BLaER1 (cell line): ENCODE data around the gene PAQR7.

Experiments
- H3K27ac ChIP-seq: shearing (Covaris generic); formaldehyde crosslinking; 2 replicates; pipeline ENCODE4 v1.8.1; 2022
- H3K27me3 ChIP-seq: shearing (Covaris generic); formaldehyde crosslinking; 2 replicates; pipeline ENCODE4 v1.8.1; 2022
- H3K36me3 ChIP-seq: shearing (Covaris generic); formaldehyde crosslinking; 2 replicates; pipeline ENCODE4 v1.8.1; 2022
- H3K4me1 ChIP-seq: shearing (Covaris generic); formaldehyde crosslinking; 2 replicates; pipeline ENCODE4 v1.8.1; 2022
- H3K4me2 ChIP-seq: shearing (Covaris generic); formaldehyde crosslinking; 2 replicates; pipeline ENCODE4 v1.8.1; 2022
- H3K4me3 ChIP-seq: shearing (Covaris generic); formaldehyde crosslinking; 2 replicates; pipeline ENCODE4 v1.8.1; 2022
- H3K9ac ChIP-seq: shearing (Covaris generic); formaldehyde crosslinking; 2 replicates; pipeline ENCODE4 v1.8.1; 2022
- H3K9me3 ChIP-seq: shearing (Covaris generic); formaldehyde crosslinking; 2 replicates; pipeline ENCODE4 v1.8.1; 2022
- H4K20me1 ChIP-seq: shearing (Covaris generic); formaldehyde crosslinking; 2 replicates; pipeline ENCODE4 v1.8.1; 2022
- Cebpa-rat ChIP-seq: shearing (Covaris generic); IDR thresholded peaks from 2 replicates; pipeline ENCODE4 v1.8.1; 2022

PAQR7 gene

GRCh38 chr1:25869909-25870606 is 5.5 kb downstream of the PAQR7 start:
- H3K9me3 ChIP-seq: no peaks in the 10 kb centered on the region

GRCh38 chr1:25867210-25867991 is 8.1 kb downstream of the PAQR7 start:
- Histone ChIP-seq H3K4me1 (peaks cover 35% of the 10 kb centered on the region), H3K27ac (no peak overlapping the region), H3K4me3 (no peak overlapping the region), H3K9me3 (no peaks in the 10 kb centered on the region), H3K4me2 (no peak overlapping the region), H3K36me3 (peaks cover 12% of the 10 kb centered on the region), H4K20me1 (no peaks in the 10 kb centered on the region), H3K9ac (no peak overlapping the region), H3K27me3 (no peaks in the 10 kb centered on the region)
- no peak for TF ChIP-seq Cebpa-rat

More at GRCh38 chr1:25869909-25870606, 5.5 kb downstream of the PAQR7 start:
- Histone ChIP-seq H3K27me3 (peaks cover 6% of the 10 kb centered on the region; the same call in 1 of the 2 replicates), H3K36me3 (no peaks in the 10 kb centered on the region), H3K4me3 (no peak overlapping the region), H3K4me1 (peaks cover 55% of the 10 kb centered on the region), H4K20me1 (no peaks in the 10 kb centered on the region), H3K27ac (no peak overlapping the region), H3K9ac (no peak overlapping the region), H3K4me2 (peak overlapping the region; percentile 79)
- no peak for TF ChIP-seq Cebpa-rat

GRCh38 chr1:25866288-25866687 is 9.2 kb downstream of the PAQR7 start:
- no peaks in the 10 kb centered on the region for H3K27me3 ChIP-seq
- peaks cover 35% of the 10 kb centered on the region for H3K4me1 ChIP-seq
- TF ChIP-seq Cebpa-rat: no peak

GRCh38 chr1:25864434-25864833 is 11.1 kb downstream of the PAQR7 start:
- Histone ChIP-seq H3K27me3 (no peaks in the 10 kb centered on the region), H3K36me3 (peaks cover 14% of the 10 kb centered on the region), H3K9ac (no peak overlapping the region), H3K4me3 (no peak overlapping the region), H3K4me2 (no peak overlapping the region), H3K27ac (no peak overlapping the region), H3K9me3 (no peaks in the 10 kb centered on the region), H4K20me1 (no peaks in the 10 kb centered on the region), H3K4me1 (peaks cover 33% of the 10 kb centered on the region)
- no peak for TF ChIP-seq Cebpa-rat

More at GRCh38 chr1:25866288-25866687, 9.2 kb downstream of the PAQR7 start:
- no peak overlapping the region for H3K4me2 ChIP-seq
- no peaks in the 10 kb centered on the region for H3K9me3 ChIP-seq
- peaks cover 14% of the 10 kb centered on the region for H3K36me3 ChIP-seq
- no peak overlapping the region for H3K9ac ChIP-seq
- no peak overlapping the region for H3K27ac ChIP-seq
- H4K20me1 ChIP-seq: no peaks in the 10 kb centered on the region
- no peak overlapping the region for H3K4me3 ChIP-seq

- H3K27me3 ChIP-seq: no peaks in the 10 kb centered on the region
- H4K20me1 ChIP-seq: no peaks in the 10 kb centered on the region
- H3K27ac ChIP-seq: peak overlapping the region; percentile 81; the same call in 1 of the 2 replicates
- H3K9me3 ChIP-seq: no peaks in the 10 kb centered on the region
- H3K4me1 ChIP-seq: peaks cover 38% of the 10 kb centered on the region
- H3K36me3 ChIP-seq: peaks cover 14% of the 10 kb centered on the region
- H3K4me3 ChIP-seq: no peak overlapping the region
- no peak for TF ChIP-seq Cebpa-rat
- H3K4me2 ChIP-seq: no peak overlapping the region
- H3K9ac ChIP-seq: no peak overlapping the region
Measured at GRCh38 chr1:25863486-25864262, 11.8 kb downstream of the PAQR7 start.

GRCh38 chr1:25862785-25863485 is 12.6 kb downstream of the PAQR7 start:
- Histone ChIP-seq H3K4me2 (peak overlapping the region; percentile 91; the same call in 1 of the 2 replicates), H3K27ac (peak overlapping the region; percentile 81), H3K27me3 (no peaks in the 10 kb centered on the region), H3K36me3 (peaks cover 14% of the 10 kb centered on the region), H3K9ac (no peak overlapping the region), H3K4me1 (peaks cover 45% of the 10 kb centered on the region), H4K20me1 (no peaks in the 10 kb centered on the region), H3K9me3 (no peaks in the 10 kb centered on the region), H3K4me3 (no peak overlapping the region)
- no peak for TF ChIP-seq Cebpa-rat

GRCh38 chr1:25861316-25862286 is 13.9 kb downstream of the PAQR7 start:
- H3K9ac ChIP-seq: peak overlapping the region; percentile 59
- no peak for TF ChIP-seq Cebpa-rat
- H3K27ac ChIP-seq: peak overlapping the region; percentile 81
- H3K36me3 ChIP-seq: peaks cover 14% of the 10 kb centered on the region
- no peaks in the 10 kb centered on the region for H3K9me3 ChIP-seq
- H3K27me3 ChIP-seq: no peaks in the 10 kb centered on the region
- H4K20me1 ChIP-seq: no peaks in the 10 kb centered on the region
- peak overlapping the region; percentile 91 for H3K4me2 ChIP-seq
- peak overlapping the region; percentile 76 for H3K4me3 ChIP-seq
- H3K4me1 ChIP-seq: peaks cover 48% of the 10 kb centered on the region
